Measurements from ENCODE around the gene CABP7. TPM values are rescaled to one million over a fixed set of nuclear protein-coding genes. Genes with fewer than 3 reads are reported as not detected.

The CABP7 gene
- 0.10 TPM for total RNA-seq

- no peak for DNase-seq
These were observed at the start of gene CABP7 for GRCh38 chr22:29719899-29720645. CABP7 (plus strand) TSS chr22:29720003; CDS start chr22:29720425, 422 bp downstream.

- DNase-seq = no peak
These were observed 49.2 kb upstream of the CABP7 start for GRCh38 chr22:29670626-29671025.

GRCh38 chr22:29673361-29674066 is 46.3 kb upstream of the CABP7 start:
- no peak for DNase-seq

- no peak for DNase-seq
These were observed 45.7 kb upstream of the CABP7 start for GRCh38 chr22:29674121-29674520.

GRCh38 chr22:29679316-29679715 is 40.5 kb upstream of the CABP7 start:
- no peak for DNase-seq

- no peak for DNase-seq
These were observed 36.3 kb upstream of the CABP7 start for GRCh38 chr22:29683536-29683935.

GRCh38 chr22:29684244-29684643 is 35.6 kb upstream of the CABP7 start:
- DNase-seq = no peak

- DNase-seq = no peak
These were observed 30.5 kb upstream of the CABP7 start for GRCh38 chr22:29689206-29689879.

- DNase-seq = peak; percentile 10
These were observed 30.0 kb upstream of the CABP7 start for GRCh38 chr22:29689880-29690213.

GRCh38 chr22:29690476-29690875 is 29.3 kb upstream of the CABP7 start:
- no peak for DNase-seq

GRCh38 chr22:29691636-29692326 is 28.0 kb upstream of the CABP7 start:
- no peak for DNase-seq

- no peak for DNase-seq
These were observed 27.5 kb upstream of the CABP7 start for GRCh38 chr22:29692327-29692640.

- DNase-seq = no peak
These were observed 26.6 kb upstream of the CABP7 start for GRCh38 chr22:29693161-29693560.

GRCh38 chr22:29693671-29694070 is 26.1 kb upstream of the CABP7 start:
- no peak for DNase-seq

- DNase-seq = no peak
These were observed 24.5 kb upstream of the CABP7 start for GRCh38 chr22:29695129-29695926.

GRCh38 chr22:29697853-29698598 is 21.8 kb upstream of the CABP7 start:
- DNase-seq = no peak

- DNase-seq = no peak
These were observed 19.4 kb upstream of the CABP7 start for GRCh38 chr22:29700206-29700899.

GRCh38 chr22:29700900-29701154 is 19.0 kb upstream of the CABP7 start:
- no peak for DNase-seq

GRCh38 chr22:29701155-29701999 is 18.4 kb upstream of the CABP7 start:
- DNase-seq = no peak
